Loucy (cell line): ENCODE data around the gene RNF145.

Source experiments
- EZH2phosphoT487 ChIP-seq: fragments of 200-600 bp; IDR thresholded peaks from 2 replicates; pipeline ENCODE4 v1.6.1; 2018; ENCODE audit warnings: antibody characterized with exemption, mild to moderate bottlenecking, moderate library complexity, borderline replicate concordance
- TF ChIP-seq, protein P1 (sequence below): fragments of 200-600 bp; sonication (generic); conservative IDR thresholded peaks from 2 replicates; pipeline ENCODE4 v1.5.1; 2014; ENCODE audit warnings: mild to moderate bottlenecking, antibody characterized with exemption, low read length

DNA sequence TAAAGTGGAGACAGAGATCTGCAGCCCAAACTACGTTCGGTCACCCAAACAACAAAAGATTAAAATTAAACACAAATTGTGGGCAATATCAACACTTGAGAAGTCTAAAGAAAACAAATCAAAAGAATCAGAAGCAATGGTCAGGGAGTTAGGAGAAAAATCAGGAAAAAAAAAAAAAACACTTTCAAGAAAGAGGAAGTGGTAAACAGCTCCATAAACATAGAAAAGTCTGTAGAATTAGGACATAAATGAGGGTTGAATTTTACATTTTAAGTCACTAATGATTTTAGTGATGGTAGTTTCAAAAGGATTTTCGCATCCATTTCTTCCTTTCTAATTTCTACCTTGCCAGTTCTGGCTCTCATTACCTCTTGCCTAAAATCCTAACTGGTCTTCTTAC is 10.1 kb downstream of the RNF145 start:
- TF ChIP-seq, protein P1, sequence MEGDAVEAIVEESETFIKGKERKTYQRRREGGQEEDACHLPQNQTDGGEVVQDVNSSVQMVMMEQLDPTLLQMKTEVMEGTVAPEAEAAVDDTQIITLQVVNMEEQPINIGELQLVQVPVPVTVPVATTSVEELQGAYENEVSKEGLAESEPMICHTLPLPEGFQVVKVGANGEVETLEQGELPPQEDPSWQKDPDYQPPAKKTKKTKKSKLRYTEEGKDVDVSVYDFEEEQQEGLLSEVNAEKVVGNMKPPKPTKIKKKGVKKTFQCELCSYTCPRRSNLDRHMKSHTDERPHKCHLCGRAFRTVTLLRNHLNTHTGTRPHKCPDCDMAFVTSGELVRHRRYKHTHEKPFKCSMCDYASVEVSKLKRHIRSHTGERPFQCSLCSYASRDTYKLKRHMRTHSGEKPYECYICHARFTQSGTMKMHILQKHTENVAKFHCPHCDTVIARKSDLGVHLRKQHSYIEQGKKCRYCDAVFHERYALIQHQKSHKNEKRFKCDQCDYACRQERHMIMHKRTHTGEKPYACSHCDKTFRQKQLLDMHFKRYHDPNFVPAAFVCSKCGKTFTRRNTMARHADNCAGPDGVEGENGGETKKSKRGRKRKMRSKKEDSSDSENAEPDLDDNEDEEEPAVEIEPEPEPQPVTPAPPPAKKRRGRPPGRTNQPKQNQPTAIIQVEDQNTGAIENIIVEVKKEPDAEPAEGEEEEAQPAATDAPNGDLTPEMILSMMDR: no peak
- no peak for TF ChIP-seq EZH2phosphoT487
